Ovary (tissue), 9 donors: ENCODE measurements around the gene CLCN2. TPM values are rescaled to one million over a fixed set of nuclear protein-coding genes. Genes with fewer than 3 reads are reported as not detected.

Experiments
- DNase-seq, 5 donors: peaks; one replicate each; pipeline ENCODE4 v3.0.0-alpha.2; 2019 to 2020
- H3K27ac ChIP-seq, 2 donors: fragments of 200-600 bp; one replicate each; pipeline versions ENCODE4 v1.5.1 to v1.8.0; 2019 to 2022
- H3K27me3 ChIP-seq: fragments of 200-600 bp; one replicate; pipeline ENCODE4 v1.8.0; 2022
- H3K36me3 ChIP-seq: fragments of 200-600 bp; sonication (generic); one replicate; pipeline ENCODE4 v1.5.1; 2019
- H3K4me1 ChIP-seq: one replicate; pipeline ENCODE4 v1.8.1; 2013; ENCODE audit warnings: mild to moderate bottlenecking, moderate library complexity; ENCODE audit not compliant: insufficient read depth
- H3K4me3 ChIP-seq: fragments of 200-600 bp; sonication (generic); one replicate; pipeline ENCODE4 v1.5.1; 2017
- H3K9me3 ChIP-seq, 2 donors: fragments of 200-600 bp in 1 of 2; sonication (generic) in 1 of 2; one replicate each; pipeline versions ENCODE4 v1.5.1 to v1.8.1; 2013 to 2019; ENCODE audit warnings: mild to moderate bottlenecking in 1 of 2, moderate library complexity in 1 of 2
- CTCF ChIP-seq, 3 donors: fragments of 450-650 bp in 2 of 3; fragments of 200-600 bp in 1 of 3; IDR thresholded peaks; one replicate each; pipeline versions ENCODE4 v1.5.1 to v1.8.0; 2016 to 2022; ENCODE audit warnings: antibody characterized with exemption in 3 of 3, mild to moderate bottlenecking in 1 of 3
- EP300 ChIP-seq: sonication (generic); formaldehyde crosslinking; IDR thresholded peaks from one replicate; pipeline ENCODE4 v1.6.1; 2017; ENCODE audit warnings: antibody characterized with exemption
- POLR2A ChIP-seq: fragments of 450-650 bp; IDR thresholded peaks from one replicate; pipeline ENCODE4 v1.6.1; 2017; ENCODE audit warnings: antibody characterized with exemption, mild to moderate bottlenecking, moderate library complexity
- WGBS, 3 donors: extraction: QIAGEN DNeasy Blood & Tissue Kit in 1 of 3; methylation state at CpG; one replicate each; pipeline versions ENCODE4 v1.1.5 to v1.1.7; 2013 to 2017; 5-methylcytosine and 5-hydroxymethylcytosine counted together
- intact Hi-C, 4 donors: fragments of 100-400 bp; cut with DNase I; formaldehyde crosslinking; loops; one replicate each; pipeline versions ENCODE4 v1.11.0 to v1.15.1; 2022 to 2023
- polyA plus RNA-seq, 2 donors: library from polyadenylated mRNA; stranded (reverse); fragments of 200-250 nt in 1 of 2; fragments of 350-450 nt in 1 of 2; fragmentation: Illumina TruSeq in 1 of 2; extraction: RNeasy Lipid Tissue Mini Kit (QIAGEN cat#74804) in 1 of 2; gene quantifications; one replicate each; pipeline ENCODE4 v1.2.3, GENCODE V29; 2013 to 2014
- total RNA-seq, 7 donors: library from RNA; depleted of rRNA in 2 of 7; stranded (reverse); fragments of >200 nt in 2 of 7; fragmentation: NEBNext Ultra II Directional in 3 of 7; extraction: Animal tissue kit (Norgen Biotek cat#: 25700) in 3 of 7; gene quantifications; one replicate each; pipeline versions ENCODE4 v1.1.0 to v1.2.4, GENCODE V29; 2016 to 2023
- donor health status: DM: no; HTN: no; CAD: no; lungs with moderate emphysema.
- donor health status: DM: no; HTN: no; CAD: no.
- donor health status: Bipolar disorder and iron deficiency.
- donor health status: DM: yes; HTN: yes; CAD: no.
- donor health status: DM: no; HTN: no; CAD: no.
- donor health status: DM: yes; HTN: yes; CAD: no.

CLCN2 gene
- total and polyA plus RNA-seq, 9 donors: 3.5 to 18.0 (median 11.7) TPM

GRCh38 chr3:184332370-184333090, 28.9 kb downstream of the CLCN2 start:
- Histone ChIP-seq H3K9me3 (no peaks in the 10 kb centered on the region), H3K27me3 (no peaks in the 10 kb centered on the region), H3K4me1 (peaks cover 7% of the 10 kb centered on the region), H3K36me3 (no peaks in the 10 kb centered on the region), H3K4me3 (no peak overlapping the region), H3K27ac (no peak overlapping the region)
- 48 to 62% (median 53%) methylated on average over 10 of the region's 10 CpGs for WGBS, 3 donors
- intact Hi-C loops: no loop called here
- no peak for DNase-seq
- TF ChIP-seq POLR2A (no peak), CTCF (IDR thresholded peaks at IDR 0.05) (no peak), EP300 (no peak)

GRCh38 chr3:184328516-184328915, 32.9 kb downstream of the CLCN2 start:
- no peak for DNase-seq
- WGBS, 3 donors: 48 to 65% (median 59%) methylated on average over 3 of the region's 3 CpGs
- intact Hi-C loops: loop anchor here in 1 of 4 donors (10.0 kb wide), 1 partner anchor 144 kb away; the partner anchor contains the start of gene ABCF3
- Histone ChIP-seq H3K27ac (no peak overlapping the region), H3K9me3 (no peaks in the 10 kb centered on the region), H3K27me3 (no peaks in the 10 kb centered on the region), H3K36me3 (no peaks in the 10 kb centered on the region), H3K4me1 (no peaks in the 10 kb centered on the region), H3K4me3 (no peak overlapping the region)
- TF ChIP-seq EP300 (no peak), POLR2A (no peak), CTCF (IDR thresholded peaks at IDR 0.05) (no peak)

GRCh38 chr3:184327171-184327570, 34.2 kb downstream of the CLCN2 start:
- no peaks in the 10 kb centered on the region for H3K9me3 ChIP-seq
- H3K27me3 ChIP-seq: no peaks in the 10 kb centered on the region
- no peaks in the 10 kb centered on the region for H3K36me3 ChIP-seq
- intact Hi-C loops: loop anchor here in 1 of 4 donors (10.0 kb wide), 1 partner anchor 142 kb away; the partner anchor contains the start of gene ABCF3
- TF ChIP-seq POLR2A (no peak), CTCF (IDR thresholded peaks at IDR 0.05) (no peak), EP300 (no peak)
- 90 to 93% (median 91%) methylated on average over 21 of the region's 21 CpGs for WGBS, 3 donors
- H3K4me3 ChIP-seq: no peak overlapping the region
- no peak overlapping the region for H3K27ac ChIP-seq
- DNase-seq: no peak
- no peaks in the 10 kb centered on the region for H3K4me1 ChIP-seq

- H3K4me3 ChIP-seq: no peak overlapping the region
- TF ChIP-seq EP300: no peak
- intact Hi-C loops: loop anchor here in 1 of 4 donors (10.0 kb wide), 1 partner anchor 141 kb away; the partner anchor contains the start of gene ABCF3
- H3K4me1 ChIP-seq: peaks cover 2% of the 10 kb centered on the region
- no peaks in the 10 kb centered on the region for H3K27me3 ChIP-seq
- no peak for DNase-seq
- H3K9me3 ChIP-seq: no peaks in the 10 kb centered on the region
- WGBS, 3 donors: 61 to 74% (median 71%) methylated on average over 6 of the region's 6 CpGs
- no peak overlapping the region for H3K27ac ChIP-seq
- H3K36me3 ChIP-seq: peaks cover 3% of the 10 kb centered on the region
These were observed 35.6 kb downstream of the CLCN2 start for GRCh38 chr3:184325715-184326369.
